ENCODE results near the gene NELFE. TPM values are rescaled to one million over a fixed set of nuclear protein-coding genes. Genes with fewer than 3 reads are reported as not detected.
A peak's percentile ranks its signal among the peaks of the same experiment; 100 is the strongest.
"Not testable (repeated sequence)": the region's sequence is repeated elsewhere in the genome, so short reads cannot be mapped to it uniquely, and the experiment has no call there.

Gene NELFE
- total RNA-seq, 1 experiment from 2014 or later, result 141 TPM

DNA sequence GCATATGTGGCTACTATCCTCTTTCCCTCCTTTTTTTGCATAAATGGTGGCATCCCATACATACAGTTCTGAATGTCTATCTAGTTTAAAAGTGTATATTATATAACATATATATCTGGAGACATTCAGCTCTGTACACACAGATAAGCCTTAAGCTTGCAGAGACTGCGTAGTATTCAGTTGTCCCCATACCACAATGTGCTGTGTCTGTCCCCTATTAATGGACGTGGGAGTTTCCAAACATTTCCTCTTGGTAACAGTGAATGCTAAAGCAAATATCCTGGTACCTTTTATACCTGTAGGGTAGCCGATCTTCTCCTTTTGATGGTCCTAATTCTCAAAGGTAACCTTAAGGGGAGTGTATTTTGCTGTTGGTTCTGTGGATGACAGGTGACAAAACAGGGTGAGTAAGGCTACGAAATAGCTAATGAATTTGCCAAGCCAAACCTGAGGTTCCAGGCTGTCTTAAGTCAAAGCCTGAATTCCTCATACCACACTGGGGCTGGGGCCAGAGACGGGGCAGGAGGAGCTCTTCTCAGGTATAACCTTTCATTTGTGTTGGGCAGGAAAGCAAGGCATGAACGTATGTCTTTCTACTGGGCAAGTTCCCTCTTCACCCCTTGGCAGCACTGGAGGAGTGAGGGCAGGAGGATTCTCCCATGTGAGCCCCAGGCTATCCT is 39.0 kb downstream of the NELFE start:
- DNase-seq (ENCODE audit: low spot score), result no peak

DNA sequence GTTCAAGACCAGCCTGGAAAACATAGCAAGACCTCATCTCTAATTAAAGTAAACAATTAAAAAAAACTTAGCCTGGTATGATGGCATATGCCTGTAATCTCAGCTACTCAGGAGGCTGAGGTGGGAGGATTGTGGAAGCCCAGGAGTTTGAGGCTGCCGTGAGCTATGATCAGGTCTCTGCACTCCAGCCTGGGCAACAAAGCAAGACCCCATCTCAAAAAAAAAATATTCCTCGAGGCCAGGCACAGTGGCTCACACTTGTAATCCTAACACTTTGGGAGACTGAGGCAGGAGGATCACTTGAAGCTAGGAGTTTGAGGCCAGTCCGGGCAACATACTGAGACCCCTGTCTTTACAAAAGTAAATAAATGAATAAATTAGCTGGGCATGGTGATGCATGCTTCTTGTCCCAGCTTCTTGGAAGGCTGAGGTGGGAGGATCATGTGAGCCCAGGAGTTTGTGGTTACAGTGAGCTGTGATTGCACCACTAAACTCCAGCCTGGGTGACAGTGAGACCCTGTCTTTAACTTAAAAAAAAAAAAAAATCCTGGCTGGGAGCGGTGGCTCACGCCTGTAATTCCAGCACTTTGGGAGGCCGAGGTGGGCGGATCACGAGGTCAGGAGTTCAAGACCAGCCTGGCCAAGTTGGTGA is 40.6 kb downstream of the NELFE start:
- DNase-seq (ENCODE audit: low spot score), result no peak

DNA sequence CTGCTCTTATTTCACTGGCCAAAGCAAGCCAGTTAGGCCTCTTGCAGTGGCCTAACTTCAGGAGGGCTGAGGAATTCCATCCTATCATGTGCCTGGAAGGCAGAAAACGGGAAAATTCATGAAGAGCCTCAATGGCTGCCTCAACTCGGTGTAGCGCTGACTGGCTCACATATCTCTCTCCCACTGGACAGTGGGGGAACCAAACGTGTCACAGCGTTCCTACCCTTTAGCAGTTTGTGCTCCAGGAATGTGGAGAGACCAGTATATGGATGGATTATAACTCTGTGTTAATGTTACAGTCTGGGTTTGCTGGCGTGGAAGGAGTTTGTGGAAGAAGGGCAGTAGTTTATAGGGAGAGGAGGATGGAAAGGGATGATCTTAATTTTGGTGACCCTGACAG is 43.0 kb downstream of the NELFE start:
- DNase-seq (ENCODE audit: low spot score), result no peak

DNA sequence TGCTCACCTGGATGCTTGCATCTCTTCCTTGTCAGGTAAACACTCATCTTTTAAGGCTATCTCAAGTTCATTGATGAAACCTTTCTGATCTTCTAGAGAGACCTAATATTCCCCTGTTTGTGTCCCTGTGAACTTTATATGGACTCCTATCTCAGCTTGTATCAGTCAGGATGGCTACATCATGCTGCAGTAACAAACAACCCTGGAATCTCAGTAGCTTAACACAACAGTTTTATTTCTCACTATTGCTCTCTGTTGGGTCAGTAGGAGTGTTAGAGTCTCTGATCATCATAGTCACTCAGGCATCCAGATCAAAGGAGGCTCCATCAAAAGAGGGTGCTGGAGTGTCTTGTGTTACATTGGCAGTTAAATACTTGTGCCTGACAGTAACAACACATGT is 43.4 kb downstream of the NELFE start:
- DNase-seq (ENCODE audit: low spot score), result no peak

DNA sequence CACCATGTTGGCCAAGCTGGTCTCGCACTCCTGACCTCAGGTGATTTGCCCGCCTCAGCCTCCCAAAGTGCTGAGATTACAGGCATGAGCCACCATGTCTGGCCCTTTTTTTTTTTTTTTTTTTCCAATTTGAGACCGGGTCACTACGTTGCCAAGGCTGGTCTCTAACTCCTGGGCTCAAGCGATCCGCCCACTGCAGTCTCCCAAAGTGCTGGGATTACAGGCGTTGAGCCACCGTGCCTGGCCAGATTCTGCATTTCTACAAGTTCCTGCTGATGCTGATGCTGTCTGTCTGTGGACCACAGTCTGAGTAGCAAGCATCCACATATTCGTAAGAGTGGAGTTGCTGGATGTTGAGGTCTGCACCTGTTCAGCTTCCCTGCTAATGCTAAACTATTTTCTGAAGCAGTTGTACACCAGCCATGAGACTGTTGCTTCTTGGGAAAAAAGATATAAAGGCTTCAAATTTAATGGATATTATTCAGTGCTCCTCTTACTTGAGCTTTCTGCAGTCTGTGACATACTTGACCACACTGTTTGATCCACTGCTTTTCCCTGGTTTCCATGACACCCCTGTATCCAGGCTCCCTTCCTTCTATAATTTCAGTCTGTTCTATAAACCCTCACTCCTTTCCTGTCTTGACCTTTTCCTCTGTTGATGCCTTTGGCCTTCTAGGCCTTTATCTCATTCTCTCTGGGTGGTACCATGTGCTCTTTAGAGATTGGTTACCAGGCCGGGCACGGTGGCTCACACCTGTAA is 46.8 kb downstream of the NELFE start:
- DNase-seq (ENCODE audit: low spot score), result no peak

DNA sequence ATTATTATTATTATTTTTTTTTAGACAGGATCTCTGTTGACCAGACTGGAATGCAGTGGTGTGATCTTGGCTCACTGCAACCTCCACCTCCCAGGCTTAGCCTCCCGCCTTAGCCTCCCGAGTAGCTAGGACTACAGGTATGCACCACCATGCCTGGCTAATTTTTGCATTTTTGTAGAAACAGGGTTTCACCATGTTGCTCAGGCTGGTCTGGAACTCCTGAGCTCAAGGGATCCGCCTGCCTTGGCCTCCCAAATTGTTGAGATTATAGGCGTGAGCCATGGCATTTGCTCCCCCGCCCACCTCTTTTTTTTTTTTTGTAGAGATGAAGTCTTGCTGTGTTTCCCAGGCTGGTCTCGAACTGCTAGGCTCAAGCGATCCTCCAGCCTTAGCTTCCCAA is 49.5 kb downstream of the NELFE start:
- not testable (repeated sequence) for DNase-seq (ENCODE audit: low spot score)

DNA sequence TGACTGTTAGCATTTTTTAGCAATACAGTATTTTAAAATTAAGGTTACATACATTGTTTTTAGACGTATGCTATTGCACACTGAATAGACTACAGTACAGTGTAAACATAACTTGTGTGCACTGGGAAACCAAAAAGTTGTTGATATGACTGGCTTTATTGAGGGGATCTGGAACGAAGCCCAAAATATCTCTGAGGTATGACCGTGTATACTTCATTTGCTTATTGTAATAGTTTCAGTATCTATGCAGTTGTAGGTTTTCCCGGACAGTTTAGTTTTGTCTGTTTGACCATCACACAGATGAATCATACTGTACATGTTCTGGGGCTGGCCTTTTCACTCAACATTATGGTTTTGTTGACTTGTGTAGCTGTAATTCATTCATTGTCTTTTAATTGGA is 50.0 kb downstream of the NELFE start:
- no peak for DNase-seq (ENCODE audit: low spot score)

DNA sequence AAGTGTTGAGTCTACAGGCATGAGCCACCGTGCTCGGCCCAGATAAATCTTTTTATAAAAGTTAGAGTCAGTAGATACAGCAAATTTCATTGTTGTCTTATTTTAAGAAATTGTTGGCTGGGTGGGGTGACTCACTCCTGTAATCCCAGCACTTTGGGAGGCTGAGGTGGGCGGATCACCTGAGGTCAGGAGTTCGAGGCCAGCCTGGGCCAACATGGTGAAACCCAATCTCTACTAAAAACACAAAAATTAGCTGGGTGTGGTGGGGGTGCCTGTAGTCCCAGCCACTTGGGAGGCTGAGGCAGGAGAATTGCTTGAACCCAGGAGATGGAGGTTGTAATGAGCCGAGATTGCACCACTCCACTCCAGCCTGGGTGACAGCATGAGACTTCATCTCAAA is 50.5 kb downstream of the NELFE start:
- DNase-seq (ENCODE audit: low spot score), result not testable (repeated sequence)

DNA sequence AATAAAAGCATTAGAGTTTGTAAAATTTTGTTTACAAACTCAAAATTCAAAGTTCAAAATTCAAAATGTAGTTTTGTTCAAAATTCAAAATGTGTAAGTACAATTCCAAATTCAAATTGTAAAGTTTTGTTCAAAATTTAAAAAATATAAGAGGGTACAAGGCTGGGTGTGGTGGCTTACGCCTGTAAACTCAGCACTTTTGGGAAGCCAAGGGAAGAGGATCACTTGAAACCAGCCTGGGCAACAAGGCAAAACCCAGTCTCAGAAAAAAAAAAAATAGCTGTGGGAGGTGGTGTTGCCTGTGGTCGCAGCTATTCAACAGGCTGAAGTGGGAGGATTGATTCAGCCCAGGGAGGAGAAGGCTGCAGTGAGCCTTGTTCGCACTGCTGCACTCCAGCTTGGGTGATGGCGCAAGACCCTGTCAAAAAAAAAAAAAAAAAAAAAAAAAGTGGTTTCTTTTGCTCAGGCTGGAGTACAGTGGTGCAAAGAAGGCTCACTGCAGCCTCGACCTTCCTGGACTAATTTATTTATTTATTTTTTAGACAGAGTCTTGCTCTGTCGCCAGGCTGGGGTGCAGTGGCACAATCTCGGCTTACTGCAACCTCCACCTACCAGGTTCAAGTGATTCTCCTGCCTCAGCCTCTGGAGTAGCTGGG is 51.5 kb downstream of the NELFE start:
- DNase-seq (ENCODE audit: low spot score), result peak; percentile 90

DNA sequence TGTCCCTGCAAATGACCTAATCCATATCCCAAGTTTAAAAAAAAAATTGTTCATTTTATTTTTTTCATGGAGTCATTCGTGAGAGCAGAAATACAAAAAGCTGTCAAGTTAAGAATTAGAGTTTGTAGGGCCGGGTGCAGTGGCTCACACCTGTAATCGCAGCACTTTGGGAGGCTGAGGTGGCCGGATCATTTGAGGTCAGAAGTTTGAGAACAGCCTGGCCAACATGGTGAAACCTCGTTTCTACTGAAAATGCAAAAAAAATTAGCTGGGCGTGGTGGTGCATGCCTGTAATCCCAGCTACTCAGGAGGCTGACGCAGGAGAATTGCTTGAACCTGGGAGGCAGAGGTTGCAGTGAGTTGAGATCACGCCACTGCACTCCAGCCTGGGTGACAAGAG is 52.0 kb downstream of the NELFE start:
- DNase-seq (ENCODE audit: low spot score), result not testable (repeated sequence)

DNA sequence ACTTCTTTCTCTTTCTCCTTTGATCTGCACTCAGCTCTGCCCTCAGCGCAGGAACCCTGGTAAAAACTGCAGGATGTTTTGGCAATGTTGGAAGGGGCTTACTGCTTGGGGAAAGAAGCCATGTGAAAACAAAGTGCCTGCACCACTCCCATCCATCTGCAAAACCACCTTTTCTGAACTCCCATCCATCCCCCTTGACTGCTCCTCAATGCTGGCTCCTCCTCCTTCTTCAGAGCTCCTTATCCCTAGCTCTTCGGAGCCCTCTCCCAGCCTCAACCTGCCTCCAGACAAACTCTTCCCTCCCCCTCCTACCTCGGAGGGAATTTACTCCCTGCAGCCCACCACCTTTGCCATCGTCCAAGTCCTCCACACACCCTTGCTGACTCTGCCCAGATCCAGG is 52.6 kb downstream of the NELFE start:
- no peak for DNase-seq (ENCODE audit: low spot score)

DNA sequence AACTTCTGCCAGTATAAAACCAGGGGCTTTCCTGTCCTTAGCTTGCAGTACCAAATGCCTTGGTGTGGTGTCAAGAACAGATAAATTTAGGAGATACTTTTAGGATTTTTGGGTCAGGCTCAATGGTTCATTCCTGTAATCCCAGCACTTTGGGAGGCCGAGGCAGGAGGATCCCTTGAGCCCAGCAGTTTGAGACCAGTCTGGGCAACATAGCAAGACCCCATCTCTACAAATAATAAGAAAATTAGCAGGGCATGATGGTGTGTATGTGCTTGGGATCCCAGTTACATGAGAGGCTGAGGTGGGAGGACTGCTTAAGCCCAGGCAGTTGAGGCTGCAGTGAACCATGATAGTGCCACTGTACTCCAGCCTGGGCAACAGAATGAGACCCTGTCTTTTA is 53.7 kb downstream of the NELFE start:
- no peak for DNase-seq (ENCODE audit: low spot score)

DNA sequence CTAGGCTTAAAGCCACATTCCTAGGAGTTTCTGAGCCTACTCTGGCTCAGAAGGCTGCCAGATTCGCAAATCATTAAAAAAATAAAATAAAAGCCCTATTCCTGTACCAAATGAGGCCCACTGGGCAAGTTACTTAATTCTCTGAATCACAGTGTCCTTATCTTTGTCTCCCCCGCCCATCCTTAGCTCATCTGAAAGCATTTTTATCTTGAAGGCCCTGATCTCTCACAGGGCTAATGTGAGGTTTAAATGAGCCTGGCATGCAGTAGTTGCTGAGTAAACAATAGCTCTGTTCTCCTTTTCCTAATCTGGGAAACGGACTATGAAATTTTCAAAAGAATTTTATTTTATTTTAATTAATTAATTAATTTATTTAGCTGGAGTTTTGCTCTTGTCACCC is 54.8 kb downstream of the NELFE start:
- DNase-seq (ENCODE audit: low spot score), result no peak

Other genes with a start within 250 kb of the NELFE start
- not detected in 2 replicates for gene LY6G6D, start 243.6 kb downstream of the NELFE start, total RNA-seq (2014; rRNA removed; shearing (Covaris generic))
- not detected in 2 replicates for gene LY6G6C, start 237.2 kb downstream of the NELFE start, total RNA-seq (2014; rRNA removed; shearing (Covaris generic))
- not detected in 2 replicates for gene MPIG6B, start 235.6 kb downstream of the NELFE start, total RNA-seq (2014; rRNA removed; shearing (Covaris generic))
- 75.2 and 101 TPM in 2 replicates for gene DDAH2, start 229.7 kb downstream of the NELFE start, total RNA-seq (2014; rRNA removed; shearing (Covaris generic))
- 710 and 730 TPM in 2 replicates for gene CLIC1, start 222.4 kb downstream of the NELFE start, total RNA-seq (2014; rRNA removed; shearing (Covaris generic))
- 5.3 and 10.8 TPM in 2 replicates for gene MSH5, start 219.0 kb downstream of the NELFE start, total RNA-seq (2014; rRNA removed; shearing (Covaris generic))
- 0.21 and 2.8 TPM in 2 replicates for gene SAPCD1, start 196.3 kb downstream of the NELFE start, total RNA-seq (2014; rRNA removed; shearing (Covaris generic))
- gene VWA7, start 181.6 kb downstream of the NELFE start, total RNA-seq (2014; rRNA removed; shearing (Covaris generic)), result 0.37 and 2.2 TPM in 2 replicates
- gene VARS1, start 163.2 kb downstream of the NELFE start, total RNA-seq (2014; rRNA removed; shearing (Covaris generic)), result 37.3 and 37.5 TPM in 2 replicates
- gene LSM2, start 152.0 kb downstream of the NELFE start, total RNA-seq (2014; rRNA removed; shearing (Covaris generic)), result 108 and 123 TPM in 2 replicates
- 0.85 and 1.0 TPM in 2 replicates for gene HSPA1L, start 143.7 kb downstream of the NELFE start, total RNA-seq (2014; rRNA removed; shearing (Covaris generic))
- 29.8 and 31.5 TPM in 2 replicates for gene HSPA1A, start 143.4 kb downstream of the NELFE start, total RNA-seq (2014; rRNA removed; shearing (Covaris generic))
- 84.4 and 109 TPM in 2 replicates for gene HSPA1B, start 131.2 kb downstream of the NELFE start, total RNA-seq (2014; rRNA removed; shearing (Covaris generic))
- 91.5 and 101 TPM in 2 replicates for gene NEU1, start 96.2 kb downstream of the NELFE start, total RNA-seq (2014; rRNA removed; shearing (Covaris generic))
- gene SLC44A4, start 80.0 kb downstream of the NELFE start, total RNA-seq (2014; rRNA removed; shearing (Covaris generic)), result not detected in 2 replicates
- 44.6 and 49.6 TPM in 2 replicates for gene EHMT2, start 61.3 kb downstream of the NELFE start, total RNA-seq (2014; rRNA removed; shearing (Covaris generic))
- 0.62 and 0.70 TPM in 2 replicates for gene ZBTB12, start 56.9 kb downstream of the NELFE start, total RNA-seq (2014; rRNA removed; shearing (Covaris generic))
- gene C2, start 31.3 kb downstream of the NELFE start, total RNA-seq (2014; rRNA removed; shearing (Covaris generic)), result 0.75 TPM in 1 of 2 replicates, not detected in the other
- 1.5 and 4.3 TPM in 2 replicates for gene CFB, start 12.9 kb downstream of the NELFE start, total RNA-seq (2014; rRNA removed; shearing (Covaris generic))
- gene SKIC2, start 204 bp upstream of the NELFE start, total RNA-seq (2014; rRNA removed; shearing (Covaris generic)), result 21.1 and 23.8 TPM in 2 replicates
- 11.0 and 13.5 TPM in 2 replicates for gene DXO, start 13.2 kb upstream of the NELFE start, total RNA-seq (2014; rRNA removed; shearing (Covaris generic))
- 7.2 and 8.5 TPM in 2 replicates for gene C4A, start 23.1 kb upstream of the NELFE start, total RNA-seq (2014; rRNA removed; shearing (Covaris generic))
- 6.5 and 10.9 TPM in 2 replicates for gene C4B, start 55.8 kb upstream of the NELFE start, total RNA-seq (2014; rRNA removed; shearing (Covaris generic))
- 0.48 TPM in 1 of 2 replicates, not detected in the other for gene CYP21A2, start 79.4 kb upstream of the NELFE start, total RNA-seq (2014; rRNA removed; shearing (Covaris generic))
- gene TNXB, start 150.4 kb upstream of the NELFE start, total RNA-seq (2014; rRNA removed; shearing (Covaris generic)), result 0.06 and 0.29 TPM in 2 replicates
- gene ATF6B, start 169.3 kb upstream of the NELFE start, total RNA-seq (2014; rRNA removed; shearing (Covaris generic)), result 17.1 and 23.4 TPM in 2 replicates
- 11.7 and 14.2 TPM in 2 replicates for gene FKBPL, start 171.3 kb upstream of the NELFE start, total RNA-seq (2014; rRNA removed; shearing (Covaris generic))
- 0.10 TPM in 1 of 2 replicates, not detected in the other for gene PRRT1, start 193.0 kb upstream of the NELFE start, total RNA-seq (2014; rRNA removed; shearing (Covaris generic))
- 19.3 and 25.7 TPM in 2 replicates for gene PPT2, start 195.2 kb upstream of the NELFE start, total RNA-seq (2014; rRNA removed; shearing (Covaris generic))
- gene EGFL8, start 205.6 kb upstream of the NELFE start, total RNA-seq (2014; rRNA removed; shearing (Covaris generic)), result 0.43 and 1.7 TPM in 2 replicates
- 45.6 and 51.3 TPM in 2 replicates for gene AGPAT1, start 217.1 kb upstream of the NELFE start, total RNA-seq (2014; rRNA removed; shearing (Covaris generic))
- gene RNF5, start 219.4 kb upstream of the NELFE start, total RNA-seq (2014; rRNA removed; shearing (Covaris generic)), result 55.7 and 56.9 TPM in 2 replicates
- gene AGER, start 225.3 kb upstream of the NELFE start, total RNA-seq (2014; rRNA removed; shearing (Covaris generic)), result 0.41 TPM in 1 of 2 replicates, not detected in the other
- 14.3 and 17.4 TPM in 2 replicates for gene PBX2, start 231.2 kb upstream of the NELFE start, total RNA-seq (2014; rRNA removed; shearing (Covaris generic))
- 3.2 and 3.9 TPM in 2 replicates for gene GPSM3, start 233.7 kb upstream of the NELFE start, total RNA-seq (2014; rRNA removed; shearing (Covaris generic))